GM12878 (cell line): ENCODE measurements around the gene MAD2L2.

Experiments used
- BRCA1 ChIP-seq: IDR thresholded peaks from 2 replicates; pipeline ENCODE4 v1.6.1; 2011; ENCODE audit warnings: low read depth, low read length, improper control_type of control experiment
- CHD2 ChIP-seq: IDR thresholded peaks from 2 replicates; pipeline ENCODE4 v1.6.1; 2011; ENCODE audit warnings: low read depth, low read length, improper control_type of control experiment, borderline replicate concordance
- CHD4 ChIP-seq: fragments of 200-600 bp; sonication (generic); IDR thresholded peaks from 2 replicates; pipeline ENCODE4 v1.6.1; 2016; ENCODE audit warnings: mild to moderate bottlenecking
- GABPA ChIP-seq: IDR thresholded peaks from 2 replicates; pipeline ENCODE4 v1.6.1; 2014; ENCODE audit warnings: antibody characterized with exemption, low read depth, mild to moderate bottlenecking, inconsistent platforms
- LARP7 ChIP-seq: fragments of 450-650 bp; IDR thresholded peaks from 2 replicates; pipeline ENCODE4 v1.6.1; 2017; ENCODE audit warnings: mild to moderate bottlenecking
- MYC ChIP-seq: IDR thresholded peaks from 2 replicates; pipeline ENCODE4 v1.6.1; 2011; ENCODE audit warnings: mild to moderate bottlenecking, low read length, moderate library complexity, inconsistent platforms; ENCODE audit not compliant: insufficient read depth, insufficient replicate concordance, insufficient read length, severe bottlenecking
- NRF1 ChIP-seq: conservative IDR thresholded peaks from 2 replicates; pipeline ENCODE4 v1.6.1; 2011; ENCODE audit warnings: mild to moderate bottlenecking, low read depth, low read length, improper control_type of control experiment
- POLR2A ChIP-seq: IDR thresholded peaks from 2 replicates; pipeline ENCODE4 v1.6.1; 2011; ENCODE audit warnings: low read depth, mild to moderate bottlenecking, low read length
- SMAD1 ChIP-seq: fragments of 450-650 bp; IDR thresholded peaks from 2 replicates; pipeline ENCODE4 v1.6.1; 2018; ENCODE audit warnings: mild to moderate bottlenecking, low read depth; ENCODE audit not compliant: partially characterized antibody
- TAF1 ChIP-seq: IDR thresholded peaks from 2 replicates; pipeline ENCODE4 v1.6.1; 2011; ENCODE audit warnings: mild to moderate bottlenecking, low read depth, low read length, borderline replicate concordance
- TF ChIP-seq, protein P1 (sequence below): fragments of 450-650 bp; IDR thresholded peaks from 2 replicates; pipeline ENCODE4 v1.6.1; 2018; ENCODE audit warnings: mild to moderate bottlenecking, low read depth, moderate library complexity; ENCODE audit not compliant: partially characterized antibody
- TF ChIP-seq, protein P2 (sequence below), 3 experiments: IDR thresholded peaks in 2 of 3; conservative IDR thresholded peaks in 1 of 3; 2 replicates each; pipeline ENCODE4 v1.5.1; 2011; ENCODE audit warnings: low read depth in 3 of 3, low read length in 3 of 3, mild to moderate bottlenecking in 3 of 3, control low read depth in 2 of 3, moderate library complexity in 2 of 3, inconsistent platforms in 1 of 3, mixed read lengths in 1 of 3; ENCODE audit not compliant: control insufficient read depth in 2 of 3, insufficient read depth in 1 of 3; ENCODE audit errors: extremely low read depth in 1 of 3

DNA sequence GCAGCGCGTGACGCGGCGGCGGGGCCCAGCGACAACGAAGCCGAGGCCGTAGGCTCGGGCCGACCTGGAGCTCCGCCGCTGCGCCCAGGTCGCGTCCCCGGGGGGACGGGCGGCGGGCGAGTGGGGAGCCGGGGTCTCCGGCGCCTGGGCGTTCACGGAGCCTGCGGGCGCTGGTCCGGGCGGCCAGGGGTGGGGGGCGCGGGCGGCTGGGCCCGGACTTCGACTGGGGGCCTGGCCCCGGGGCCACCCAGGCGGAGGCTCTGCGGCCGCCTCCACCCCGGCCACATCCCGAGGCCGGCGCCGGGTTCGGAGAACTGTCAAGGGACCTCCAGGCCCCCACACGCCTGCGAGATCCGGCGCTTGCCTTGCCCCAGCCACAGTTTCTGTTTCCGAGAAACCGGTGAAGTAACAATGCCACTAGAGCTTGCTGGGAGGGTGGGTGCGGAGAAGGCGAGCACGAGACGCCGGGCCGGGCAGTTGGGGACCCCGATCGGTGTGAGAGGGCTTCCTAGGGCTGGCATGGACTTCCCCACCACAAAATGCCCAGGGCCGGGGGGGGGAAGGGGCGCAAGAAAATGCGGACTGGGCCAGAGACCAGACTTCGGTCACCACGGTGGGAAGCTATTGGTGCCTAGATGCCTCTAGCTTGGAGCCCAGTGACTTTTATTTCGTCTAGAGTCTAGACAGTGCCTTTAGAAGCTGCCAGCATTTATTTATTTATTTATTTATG, 16.4 kb downstream of the MAD2L2 start:
- TF ChIP-seq, protein P1, sequence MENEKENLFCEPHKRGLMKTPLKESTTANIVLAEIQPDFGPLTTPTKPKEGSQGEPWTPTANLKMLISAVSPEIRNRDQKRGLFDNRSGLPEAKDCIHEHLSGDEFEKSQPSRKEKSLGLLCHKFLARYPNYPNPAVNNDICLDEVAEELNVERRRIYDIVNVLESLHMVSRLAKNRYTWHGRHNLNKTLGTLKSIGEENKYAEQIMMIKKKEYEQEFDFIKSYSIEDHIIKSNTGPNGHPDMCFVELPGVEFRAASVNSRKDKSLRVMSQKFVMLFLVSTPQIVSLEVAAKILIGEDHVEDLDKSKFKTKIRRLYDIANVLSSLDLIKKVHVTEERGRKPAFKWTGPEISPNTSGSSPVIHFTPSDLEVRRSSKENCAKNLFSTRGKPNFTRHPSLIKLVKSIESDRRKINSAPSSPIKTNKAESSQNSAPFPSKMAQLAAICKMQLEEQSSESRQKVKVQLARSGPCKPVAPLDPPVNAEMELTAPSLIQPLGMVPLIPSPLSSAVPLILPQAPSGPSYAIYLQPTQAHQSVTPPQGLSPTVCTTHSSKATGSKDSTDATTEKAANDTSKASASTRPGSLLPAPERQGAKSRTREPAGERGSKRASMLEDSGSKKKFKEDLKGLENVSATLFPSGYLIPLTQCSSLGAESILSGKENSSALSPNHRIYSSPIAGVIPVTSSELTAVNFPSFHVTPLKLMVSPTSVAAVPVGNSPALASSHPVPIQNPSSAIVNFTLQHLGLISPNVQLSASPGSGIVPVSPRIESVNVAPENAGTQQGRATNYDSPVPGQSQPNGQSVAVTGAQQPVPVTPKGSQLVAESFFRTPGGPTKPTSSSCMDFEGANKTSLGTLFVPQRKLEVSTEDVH = no peak
- TF ChIP-seq CHD2 (no peak), CHD4 (no peak), MYC (no peak), POLR2A (no peak; the same call in 1 of the 2 replicates), TAF1 (no peak), GABPA (no peak), LARP7 (no peak), SMAD1 (no peak), BRCA1 (no peak), NRF1 (no peak)
- TF ChIP-seq, protein P2, sequence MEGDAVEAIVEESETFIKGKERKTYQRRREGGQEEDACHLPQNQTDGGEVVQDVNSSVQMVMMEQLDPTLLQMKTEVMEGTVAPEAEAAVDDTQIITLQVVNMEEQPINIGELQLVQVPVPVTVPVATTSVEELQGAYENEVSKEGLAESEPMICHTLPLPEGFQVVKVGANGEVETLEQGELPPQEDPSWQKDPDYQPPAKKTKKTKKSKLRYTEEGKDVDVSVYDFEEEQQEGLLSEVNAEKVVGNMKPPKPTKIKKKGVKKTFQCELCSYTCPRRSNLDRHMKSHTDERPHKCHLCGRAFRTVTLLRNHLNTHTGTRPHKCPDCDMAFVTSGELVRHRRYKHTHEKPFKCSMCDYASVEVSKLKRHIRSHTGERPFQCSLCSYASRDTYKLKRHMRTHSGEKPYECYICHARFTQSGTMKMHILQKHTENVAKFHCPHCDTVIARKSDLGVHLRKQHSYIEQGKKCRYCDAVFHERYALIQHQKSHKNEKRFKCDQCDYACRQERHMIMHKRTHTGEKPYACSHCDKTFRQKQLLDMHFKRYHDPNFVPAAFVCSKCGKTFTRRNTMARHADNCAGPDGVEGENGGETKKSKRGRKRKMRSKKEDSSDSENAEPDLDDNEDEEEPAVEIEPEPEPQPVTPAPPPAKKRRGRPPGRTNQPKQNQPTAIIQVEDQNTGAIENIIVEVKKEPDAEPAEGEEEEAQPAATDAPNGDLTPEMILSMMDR (IDR thresholded peaks at IDR 0.05 in 2 of 3, conservative IDR thresholded peaks at IDR 0.05 in 1 of 3; ENCODE audit: control insufficient read depth in 2 of 3, extremely low read depth in 1 of 3, insufficient read depth in 1 of 3, low read depth in 3 of 3, low read length in 3 of 3) = no peak
